ENCODE results near the gene MRC2.
A peak's percentile ranks its signal among the peaks of the same experiment; 100 is the strongest.

Gene MRC2

GRCh38 chr17:62614142-62614541 is 13.3 kb upstream of the MRC2 start:
- DNase-seq: no peak
- no peak for ATAC-seq

GRCh38 chr17:62615503-62615902 is 12.0 kb upstream of the MRC2 start:
- ATAC-seq (no peak), DNase-seq (no peak)

DNA sequence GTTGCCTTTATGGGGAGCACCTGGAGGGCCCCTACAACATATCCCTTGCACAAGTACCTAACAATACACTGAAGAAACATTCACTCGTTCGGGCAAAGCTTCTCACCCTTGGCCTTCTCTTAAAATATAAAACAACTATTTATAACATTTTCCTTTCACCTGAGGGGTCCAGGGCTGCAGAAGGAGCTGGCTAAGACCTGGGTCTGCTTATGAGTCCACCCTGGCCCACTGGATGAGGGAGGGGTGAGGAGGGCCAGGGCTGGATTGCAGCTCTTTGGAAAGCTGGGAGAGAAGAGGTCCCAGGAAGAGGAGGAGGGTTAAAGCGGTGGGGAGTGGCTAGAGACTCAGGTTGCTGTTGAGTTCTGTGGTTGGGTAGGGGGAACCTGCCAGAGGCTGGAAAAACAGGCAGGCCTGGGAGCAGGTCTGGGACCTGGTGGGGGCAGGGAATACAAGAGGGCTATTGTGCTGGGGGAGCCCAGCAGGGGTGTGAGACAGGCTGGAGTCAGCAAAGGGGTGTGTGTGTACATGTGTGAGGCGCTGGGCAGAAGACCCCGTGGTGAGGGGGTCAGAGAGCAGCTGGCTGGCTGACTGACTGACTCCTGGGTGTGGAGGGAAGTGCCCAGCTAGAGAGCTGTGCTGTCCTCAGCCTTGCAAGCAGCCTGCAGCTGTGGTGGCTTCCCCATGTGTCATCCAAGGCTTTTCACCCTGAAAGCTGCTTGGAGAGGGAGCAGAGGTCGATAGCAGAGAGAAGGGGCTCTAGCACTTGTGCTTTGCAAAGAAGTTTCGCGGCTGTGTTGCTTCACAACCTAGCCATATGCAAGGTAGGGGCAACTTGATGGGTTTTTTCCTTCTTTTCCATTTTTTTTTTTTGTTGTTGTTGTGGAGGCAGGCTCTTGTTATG is 10.2 kb upstream of the MRC2 start:
- no peak for DNase-seq
- no peak for ATAC-seq

GRCh38 chr17:62617894-62618472 is 9.5 kb upstream of the MRC2 start:
- ATAC-seq: no peak
- DNase-seq: no peak

DNA sequence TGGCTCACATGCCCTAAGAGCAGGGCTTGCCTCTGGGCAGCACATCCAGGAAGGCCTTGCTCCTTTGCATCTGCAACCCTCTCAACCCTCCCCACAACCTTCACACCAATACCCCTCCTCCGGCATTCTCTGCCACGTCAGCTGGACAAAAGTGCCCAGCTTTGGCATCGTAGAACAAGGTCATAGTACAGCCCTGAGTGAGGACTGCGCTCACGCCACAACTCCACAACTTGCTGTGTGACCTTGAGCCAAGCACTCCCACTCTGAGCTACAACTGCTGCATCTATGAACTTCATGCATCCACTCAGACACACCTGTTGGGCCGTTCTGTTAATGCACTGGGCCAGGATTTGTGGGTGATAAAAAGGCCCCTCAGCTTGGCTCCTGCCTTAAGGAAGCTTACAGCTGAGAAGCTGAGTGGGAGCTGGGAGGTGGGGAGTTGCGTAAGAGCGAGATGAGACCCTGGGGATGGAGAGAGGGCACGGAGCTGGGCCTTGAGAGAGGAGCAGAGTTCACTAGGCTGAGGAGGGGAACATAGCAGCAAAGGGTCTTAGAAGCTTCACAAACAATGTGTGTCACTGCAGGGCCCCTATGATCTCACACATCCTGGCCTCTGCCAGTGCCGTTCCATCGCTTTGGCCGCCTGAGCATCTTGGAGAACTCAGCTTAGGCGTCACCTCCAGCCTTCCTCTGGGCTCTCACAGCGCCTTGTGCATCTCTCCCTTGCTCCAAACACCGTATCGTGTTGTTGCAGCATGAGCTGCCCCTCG is 8.6 kb upstream of the MRC2 start:
- ATAC-seq: no peak

GRCh38 chr17:62619417-62620155 is 7.9 kb upstream of the MRC2 start:
- DNase-seq (no peak), ATAC-seq (no peak)

More for the DNA sequence above, 8.6 kb upstream of the MRC2 start:
- DNase-seq: no peak

DNA sequence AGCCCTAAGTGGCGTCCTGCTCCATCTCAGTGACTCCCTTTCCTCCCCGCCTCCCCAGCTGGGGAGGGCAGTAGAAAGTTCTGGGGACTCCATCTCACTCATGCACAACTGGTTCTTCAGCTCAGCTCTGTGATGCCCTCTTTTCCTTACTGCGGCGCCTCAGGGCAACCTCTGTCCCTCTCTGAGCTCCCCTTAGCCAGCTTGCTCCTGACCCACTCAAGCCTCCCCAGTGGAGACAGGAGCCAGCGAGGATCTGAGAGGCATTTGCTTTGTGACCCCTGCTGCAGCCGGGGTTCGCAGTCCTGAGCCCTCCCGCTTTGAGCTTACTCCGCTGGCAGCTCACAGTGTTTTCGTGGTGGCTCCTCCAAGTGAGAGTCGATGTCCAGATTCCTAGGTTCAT is 6.2 kb upstream of the MRC2 start:
- ATAC-seq (no peak), DNase-seq (no peak)

DNA sequence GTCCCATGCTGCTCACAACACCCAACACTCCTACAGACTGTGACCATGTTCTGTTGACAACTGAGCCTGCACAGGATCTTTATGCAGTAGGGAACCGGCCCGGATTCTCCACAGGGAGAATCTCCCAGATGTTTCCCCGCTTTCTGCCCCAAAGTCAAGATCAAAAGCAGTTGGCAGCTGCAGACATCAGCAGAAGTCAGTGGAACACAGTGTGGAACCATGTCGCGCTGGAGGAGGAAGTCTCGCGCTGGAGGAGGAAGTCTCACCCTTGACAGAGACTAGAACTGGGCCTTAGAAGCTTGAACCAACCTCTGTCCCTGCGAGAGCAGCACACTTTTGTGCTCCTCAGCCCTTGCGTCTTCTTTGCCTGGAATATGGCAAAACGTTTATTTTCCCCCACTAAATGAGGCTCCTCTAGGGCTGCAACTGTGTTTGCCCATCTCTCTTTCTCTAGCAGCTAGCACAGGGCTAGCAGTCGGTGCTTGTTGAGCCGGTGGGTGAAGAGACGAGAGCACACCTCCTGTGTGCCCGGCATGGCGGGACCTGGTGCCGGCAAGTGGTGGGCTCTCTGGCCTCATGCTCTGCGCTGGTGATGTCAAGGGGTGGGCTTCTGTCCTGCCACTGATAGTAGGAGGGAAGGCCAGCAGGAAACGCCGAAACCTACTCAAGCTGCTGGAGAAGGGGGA is 2.1 kb upstream of the MRC2 start:
- no peak for DNase-seq
- no peak for ATAC-seq

DNA sequence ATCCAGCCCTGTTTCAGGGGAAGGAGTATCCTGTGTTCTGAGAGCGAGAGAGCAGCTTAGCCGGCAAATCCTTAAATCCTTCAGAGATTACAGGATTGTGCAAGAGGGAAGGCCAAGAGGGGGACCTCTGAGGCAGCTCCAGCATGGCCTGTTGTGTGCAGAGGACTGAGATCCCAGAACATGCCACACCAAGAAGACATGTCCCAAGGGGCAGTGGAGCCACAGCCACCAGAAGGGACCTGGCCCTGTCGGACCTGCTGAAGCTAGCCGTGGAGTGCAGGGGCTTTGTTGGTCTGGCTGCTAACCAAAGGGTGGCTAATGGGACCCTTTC is 1.6 kb upstream of the MRC2 start:
- DNase-seq (no peak), ATAC-seq (no peak)

DNA sequence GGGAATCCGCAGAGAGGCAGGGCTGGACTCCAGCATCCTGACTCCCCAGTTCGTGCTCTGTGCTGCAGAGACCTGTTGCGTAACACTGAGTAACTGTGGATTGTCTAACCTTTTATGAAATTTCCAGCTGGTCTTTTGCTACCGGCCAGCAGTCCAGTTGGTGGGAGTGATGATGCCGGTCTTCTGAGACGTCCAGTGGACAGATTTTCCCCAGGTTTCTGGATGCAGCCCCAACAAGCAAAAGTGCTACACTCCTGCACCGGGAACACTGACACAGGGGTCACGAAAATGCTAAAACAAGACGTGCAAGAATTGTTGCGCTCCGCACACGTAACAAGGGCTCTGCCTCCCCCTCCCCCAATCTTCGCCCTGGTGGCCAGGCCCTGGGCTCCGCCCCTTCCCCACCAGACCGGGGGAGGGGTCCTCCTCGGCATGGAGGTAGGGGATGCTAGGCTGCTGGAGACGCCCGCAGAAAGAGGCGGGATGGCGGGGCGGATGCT is 701 bp upstream of the MRC2 start:
- DNase-seq: peak; percentile 19
- no peak for ATAC-seq

GRCh38 chr17:62627904-62628633 is 599 bp downstream of the MRC2 start:
- ATAC-seq (peak; percentile 44), DNase-seq (peak; percentile 58)

DNA sequence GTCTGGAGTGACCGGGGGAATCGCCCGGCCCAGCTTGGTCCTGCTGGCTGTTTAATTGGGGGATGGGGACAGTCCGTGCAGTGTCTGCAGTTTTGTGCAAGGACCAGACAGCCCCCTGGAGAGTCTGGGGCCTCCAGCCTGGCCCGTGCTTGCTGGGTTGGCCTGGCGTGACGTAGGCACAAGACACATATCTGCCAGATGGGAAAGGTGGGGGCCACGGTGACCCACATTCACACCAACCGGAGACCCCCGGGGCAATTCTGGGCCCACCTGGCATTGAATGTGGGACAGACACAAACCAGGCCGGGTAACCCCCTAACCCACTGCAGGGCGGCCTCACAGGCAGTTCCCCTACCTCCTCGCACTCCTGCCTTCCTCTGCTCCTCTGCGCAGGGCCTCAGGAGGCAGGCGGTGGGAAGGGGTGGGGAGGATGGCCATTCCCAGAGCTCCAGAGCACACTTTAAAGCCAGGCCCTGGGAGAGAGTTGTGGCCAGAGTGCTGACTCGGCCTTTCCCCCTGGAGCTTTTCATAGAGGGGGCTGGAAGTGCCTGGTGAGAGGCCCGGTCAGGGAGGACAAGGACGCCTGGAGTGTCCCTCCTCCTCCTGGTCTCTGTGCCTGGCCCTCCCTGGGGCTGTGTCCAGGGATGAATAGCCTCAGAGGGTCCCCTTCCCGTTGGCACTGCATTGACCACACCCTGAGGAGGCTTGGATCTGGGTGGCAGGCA is 1.5 kb downstream of the MRC2 start:
- ATAC-seq: no peak
- no peak for DNase-seq

DNA sequence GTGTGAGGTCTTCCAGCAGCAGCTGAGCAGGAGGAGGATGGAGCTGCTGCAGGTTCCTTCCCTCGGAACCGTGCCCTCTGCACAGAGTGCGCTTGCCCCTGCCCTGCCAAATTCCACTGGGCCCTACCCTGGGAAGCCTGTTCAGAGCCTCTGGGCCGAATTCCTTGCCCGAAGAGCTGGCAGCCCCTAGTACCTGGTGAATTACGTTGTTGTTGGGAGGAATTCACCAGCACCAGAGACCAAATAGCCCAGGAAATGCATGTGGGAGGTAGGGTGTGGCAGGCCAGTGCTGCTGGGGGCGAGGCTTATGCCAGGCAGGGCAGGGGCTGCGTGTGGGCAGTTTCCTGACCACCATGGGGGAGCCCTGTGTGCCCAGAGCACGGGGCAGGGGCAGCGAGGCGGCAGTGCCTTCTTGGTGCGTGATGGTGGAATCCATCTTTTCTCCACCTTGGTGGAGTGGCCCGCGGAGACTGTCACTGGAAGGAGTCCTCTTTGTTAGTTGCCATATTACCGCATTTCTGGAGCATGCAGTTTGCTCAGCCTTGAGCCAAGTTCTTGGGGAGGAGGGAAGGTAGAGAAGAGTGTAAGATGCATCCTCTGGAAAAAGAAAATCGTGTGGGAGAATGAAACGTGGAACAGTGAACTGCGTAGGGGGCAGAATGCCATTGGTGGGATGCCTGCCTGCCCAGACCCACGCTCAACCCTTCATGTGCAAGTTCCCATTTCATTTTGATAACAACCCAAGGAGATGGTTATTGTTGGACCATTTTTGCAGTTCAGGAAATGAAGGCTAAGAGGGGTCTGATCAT is 2.3 kb downstream of the MRC2 start:
- ATAC-seq: no peak
- no peak for DNase-seq

- ATAC-seq (no peak), DNase-seq (no peak)
These were observed 3.1 kb downstream of the MRC2 start for GRCh38 chr17:62630365-62631085.

DNA sequence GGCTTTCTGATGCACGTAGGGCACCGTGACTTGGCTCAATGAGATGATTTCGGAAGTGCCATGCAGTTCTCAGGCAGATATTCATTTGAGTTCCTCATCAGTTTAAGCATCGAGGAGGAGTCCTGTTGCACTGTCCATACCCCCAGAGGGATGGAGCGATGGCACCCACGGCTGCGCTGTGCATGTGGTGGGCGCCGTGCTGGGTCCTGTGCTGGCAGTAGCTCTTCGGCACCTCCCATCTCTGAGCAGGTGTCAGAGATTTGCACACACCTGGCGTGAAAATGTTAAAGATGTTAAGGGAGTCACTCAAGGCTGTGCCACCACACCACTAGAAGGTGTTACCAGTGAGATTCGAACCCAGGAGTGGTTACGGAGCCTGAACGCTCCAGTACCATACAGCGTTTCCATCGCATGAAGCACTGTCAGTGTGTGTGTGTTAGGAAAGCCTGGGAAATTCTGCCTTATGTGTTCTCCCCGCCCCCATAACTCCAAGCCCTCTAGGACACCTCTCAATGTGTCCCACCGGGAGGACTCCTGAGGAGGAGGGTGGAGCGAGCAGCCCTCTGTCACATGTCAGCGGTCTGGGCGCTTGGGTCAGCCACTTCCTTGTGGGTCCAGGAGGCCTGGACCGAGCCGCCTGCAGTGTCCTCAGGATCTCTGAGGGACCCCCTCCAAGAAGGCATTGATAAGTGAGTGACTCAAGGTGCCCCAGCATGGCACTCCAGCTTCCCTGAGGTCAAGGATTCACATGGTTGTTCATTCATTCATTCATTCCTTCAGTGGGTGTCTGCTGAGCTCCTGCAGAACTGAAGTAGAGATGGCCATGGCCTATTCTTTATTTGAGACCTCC is 3.8 kb downstream of the MRC2 start:
- DNase-seq (no peak), ATAC-seq (no peak)

DNA sequence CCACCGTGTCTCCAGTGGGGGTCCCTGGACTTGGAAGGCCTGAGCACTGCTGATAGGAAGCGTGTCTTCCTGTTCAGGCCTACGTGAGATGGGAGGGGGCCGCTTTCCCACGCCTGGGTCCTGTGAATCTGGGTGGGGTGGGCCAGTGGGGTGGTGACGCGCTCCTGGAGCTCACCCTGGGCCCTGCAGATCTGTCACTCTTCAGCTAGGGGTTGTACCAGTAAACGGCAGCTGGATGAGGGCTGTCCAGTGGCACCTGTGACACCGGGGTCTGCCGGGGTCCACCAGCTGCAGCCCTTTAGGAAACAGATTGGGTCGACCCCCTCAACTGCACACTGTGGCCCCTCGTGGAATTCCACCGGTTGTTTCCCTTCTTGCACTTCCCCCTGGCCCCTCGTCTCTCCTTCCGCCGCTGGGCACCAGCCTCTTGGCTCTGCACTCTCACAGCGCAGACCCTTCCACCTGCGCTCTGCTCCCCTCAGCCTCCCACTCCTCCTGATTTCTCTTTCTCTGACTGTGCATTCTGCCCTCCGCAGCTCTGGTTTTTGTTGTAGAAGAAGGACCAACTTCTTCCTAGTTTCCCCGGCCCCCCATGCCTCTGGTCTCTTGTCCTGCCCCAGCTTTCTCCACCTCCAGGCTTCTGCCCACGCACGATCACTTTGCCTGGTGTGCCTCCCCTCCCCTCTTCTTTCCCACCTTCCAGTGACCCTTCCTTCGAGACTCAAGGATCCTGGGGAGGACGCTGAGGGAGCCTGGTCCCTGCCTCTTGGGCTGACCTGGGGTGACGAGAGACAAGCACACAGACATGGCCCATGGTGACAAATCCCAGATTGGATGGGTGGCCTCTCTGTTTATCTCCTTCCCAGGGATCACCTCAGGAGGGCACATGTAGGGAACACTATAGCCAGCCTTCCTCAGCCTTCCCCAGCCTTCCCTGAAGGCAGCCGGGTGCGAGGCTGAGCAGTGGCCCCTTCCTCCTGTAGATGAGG is 4.8 kb downstream of the MRC2 start:
- DNase-seq (no peak), ATAC-seq (no peak)

DNA sequence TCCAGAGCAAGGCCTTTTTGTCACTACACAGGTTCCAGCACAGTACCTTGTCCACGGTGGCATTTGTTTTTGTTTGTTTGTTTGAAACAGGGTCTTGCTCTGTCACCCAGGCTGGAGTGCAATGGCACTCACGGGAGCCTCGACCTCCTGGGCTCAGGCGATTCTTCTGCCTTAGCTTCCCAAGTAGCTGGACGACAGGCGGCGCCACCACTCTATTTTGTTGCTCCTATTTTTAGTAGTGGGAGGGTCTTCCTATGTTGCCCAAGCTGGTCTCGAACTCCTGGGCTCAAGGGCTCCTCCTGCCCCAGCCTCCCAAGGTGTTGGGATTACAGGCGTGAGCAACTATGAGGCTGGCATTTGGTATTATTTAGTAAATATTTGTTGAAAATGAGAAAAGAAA is 10.3 kb downstream of the MRC2 start:
- DNase-seq: no peak
- no peak for ATAC-seq

Data from stimulated activated naive CD8-positive, alpha-beta T cell treated with anti-CD3 and anti-CD28 coated beads, Interleukin-15, Interleukin-2, amounts not matched to agents 100 U/mL and 50 U/mL, for 24 hours (primary cell).